ENCODE results near the gene PHYKPL. TPM values are rescaled to one million over a fixed set of nuclear protein-coding genes. Genes with fewer than 3 reads are reported as not detected.

Gene PHYKPL
- total and polyA plus RNA-seq, 2 of the 8 experiments (the other 6 are each of a cell fraction or from before 2014, with no cell fraction given): 25.1 to 32.1 TPM

DNA sequence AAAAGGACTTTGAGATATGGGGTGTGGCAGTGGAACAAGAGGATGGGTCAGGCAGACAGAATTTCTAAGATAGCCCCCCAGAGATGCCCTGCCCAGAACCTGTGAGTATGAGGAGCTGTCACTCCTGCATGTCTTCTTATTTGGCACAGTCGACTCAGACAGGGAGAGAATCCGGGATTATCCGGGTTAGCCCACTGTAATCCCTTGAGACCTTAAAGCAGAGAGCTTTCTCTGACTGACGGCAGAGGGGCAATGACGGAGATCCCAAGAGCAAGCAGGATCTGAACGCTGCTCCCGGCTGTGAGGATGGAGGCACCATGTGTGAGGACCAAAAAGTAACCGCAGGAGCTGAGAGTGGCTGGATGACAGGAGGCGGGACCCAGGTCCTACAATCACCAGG, 70.1 kb downstream of the PHYKPL start (continued):
- no peak for TF ChIP-seq NRF1 (IDR thresholded peaks at IDR 0.05; ENCODE audit: low read depth, low read length)
- no peak for TF ChIP-seq RAD21 (IDR thresholded peaks at IDR 0.05 in 1 of 2, conservative IDR thresholded peaks at IDR 0.05 in 1 of 2; ENCODE audit: low read depth in 2 of 2, low read length in 2 of 2)
- no peak for TF ChIP-seq RNF2 (IDR thresholded peaks at IDR 0.05; ENCODE audit: borderline replicate concordance, low read depth, low read length, missing control alignments, poor library complexity, severe bottlenecking)
- no peak for TF ChIP-seq EP300 (IDR thresholded peaks at IDR 0.05; ENCODE audit: borderline replicate concordance in 1 of 2, low read depth in 2 of 2, low read length in 2 of 2)
- no peak for TF ChIP-seq RXRA (IDR thresholded peaks at IDR 0.05; ENCODE audit: insufficient read depth, low read depth, low read length)
- no peak for TF ChIP-seq JUND (IDR thresholded peaks at IDR 0.05; ENCODE audit: low read length)
